GM12878 (cell line): ENCODE measurements around the gene PHLPP1. TPM values are rescaled to one million over a fixed set of nuclear protein-coding genes. Genes with fewer than 3 reads are reported as not detected.

Experiments used
- ATAC-seq: fragments of 200-7000 bp; cut with Tn5 transposase; 3 replicates; pipeline ENCODE4 v1.9.1; 2020; ENCODE audit warnings: mild to moderate bottlenecking, moderate library complexity
- BruUV-seq: library from RNA; stranded (reverse); fragments of 400-500 nt; replicated peaks from 2 replicates; lab custom pipeline; 2021; lab: Mats Ljungman, UMichigan
- CTCF ChIA-PET: fragments of 300-600 bp; sonication (Branson Sonifier 250); formaldehyde crosslinking; extraction: SDS; loops from one replicate; lab custom pipeline; 2021; ENCODE audit warnings: inconsistent platforms; lab: Yijun Ruan, JAX
- POLR2A ChIA-PET: fragments of 350-600 bp; formaldehyde crosslinking; extraction: SDS; loops from one replicate; lab custom pipeline; 2021; ENCODE audit warnings: inconsistent platforms; lab: Charles Lee
- RAD21 ChIA-PET: fragments of 300-600 bp; sonication (Branson Sonifier 250); formaldehyde crosslinking; loops from one replicate; lab custom pipeline; 2023; ENCODE audit warnings: antibody characterized with exemption; ENCODE audit not compliant: unreplicated experiment; lab: Charles Lee
- SMC1A ChIA-PET: fragments of 300-600 bp; sonication (Branson Sonifier 250); formaldehyde crosslinking; loops from one replicate; lab custom pipeline; 2023; ENCODE audit not compliant: unreplicated experiment, uncharacterized antibody; lab: Charles Lee
- DNase-seq: peaks from one replicate; pipeline ENCODE4 v3.0.0-alpha.2; 2011; ENCODE audit warnings: low read depth, low spot score
- FAIRE-seq: peaks from 3 replicates; lab custom pipeline; 2011; peaks lifted over from hg19 to GRCh38; lab: Jason Lieb, UNC
- H2AFZ ChIP-seq: 2 replicates; pipeline ENCODE4 v1.6.0; 2011; ENCODE audit warnings: low read depth, low read length, control low read depth; ENCODE audit not compliant: control insufficient read depth
- H3K27ac ChIP-seq: 2 replicates; pipeline ENCODE4 v1.5.1; 2011; ENCODE audit warnings: control low read depth; ENCODE audit not compliant: control insufficient read depth, insufficient read depth
- H3K27me3 ChIP-seq, 2 experiments: replicated peaks in 1 of 2; 2 replicates each; pipeline versions ENCODE4 v1.6.0 to v1.6.1; 2011; ENCODE audit warnings: low read length in 1 of 2; ENCODE audit not compliant: control insufficient read depth in 2 of 2, insufficient read depth in 2 of 2
- H3K36me3 ChIP-seq, 2 experiments: 2 replicates each; pipeline ENCODE4 v1.5.1; 2011; ENCODE audit warnings: low read length in 1 of 2; ENCODE audit not compliant: control insufficient read depth in 2 of 2, insufficient read depth in 2 of 2
- H3K4me1 ChIP-seq: 2 replicates; pipeline ENCODE4 v1.6.1; 2011; ENCODE audit warnings: mild to moderate bottlenecking, low read length, moderate library complexity, mixed read lengths; ENCODE audit not compliant: control insufficient read depth, insufficient read depth
- H3K4me2 ChIP-seq: 2 replicates; pipeline ENCODE4 v1.6.0; 2011; ENCODE audit warnings: control low read depth; ENCODE audit not compliant: control insufficient read depth, insufficient read depth
- H3K4me3 ChIP-seq: fragments of 200-600 bp; sonication (generic); 2 replicates; pipeline ENCODE4 v1.5.1; 2016
- H3K79me2 ChIP-seq: 2 replicates; pipeline ENCODE4 v1.6.0; 2011; ENCODE audit warnings: low read length; ENCODE audit not compliant: control insufficient read depth, insufficient read depth
- H3K9ac ChIP-seq: 2 replicates; pipeline ENCODE4 v1.8.0; 2011; ENCODE audit warnings: low read length, control low read depth, mixed read lengths; ENCODE audit not compliant: control insufficient read depth, insufficient read depth
- H3K9me3 ChIP-seq: replicated peaks from 3 replicates; pipeline ENCODE4 v1.5.1; 2011; ENCODE audit warnings: mild to moderate bottlenecking, low read length; ENCODE audit not compliant: control insufficient read depth, insufficient read depth
- H4K20me1 ChIP-seq: 2 replicates; pipeline ENCODE4 v1.6.0; 2011; ENCODE audit not compliant: control insufficient read depth, insufficient read depth
- CHD4 ChIP-seq: fragments of 200-600 bp; sonication (generic); IDR thresholded peaks from 2 replicates; pipeline ENCODE4 v1.6.1; 2016; ENCODE audit warnings: mild to moderate bottlenecking
- DPF2 ChIP-seq: fragments of 450-650 bp; IDR thresholded peaks from 2 replicates; pipeline ENCODE4 v1.6.1; 2017; ENCODE audit warnings: mild to moderate bottlenecking
- EP300 ChIP-seq, 2 experiments: fragments of 150-350 bp in 1 of 2; IDR thresholded peaks; 2 replicates each; pipeline ENCODE4 v1.6.1; 2011 to 2012; ENCODE audit warnings: low read depth in 2 of 2, low read length in 2 of 2, borderline replicate concordance in 1 of 2, improper control_type of control experiment in 1 of 2, inconsistent platforms in 1 of 2; ENCODE audit not compliant: control insufficient read depth in 1 of 2
- EZH2 ChIP-seq: IDR thresholded peaks from 2 replicates; pipeline ENCODE4 v1.6.1; 2012; ENCODE audit warnings: low read depth, mild to moderate bottlenecking, control low read depth, inconsistent platforms, low read length, borderline replicate concordance; ENCODE audit not compliant: control insufficient read depth
- NR2C1 ChIP-seq: fragments of 450-650 bp; IDR thresholded peaks from 2 replicates; pipeline ENCODE4 v1.6.1; 2017; ENCODE audit warnings: antibody characterized with exemption, mild to moderate bottlenecking, moderate library complexity
- PKNOX1 ChIP-seq: fragments of 450-650 bp; IDR thresholded peaks from 2 replicates; pipeline ENCODE4 v1.6.1; 2016; ENCODE audit warnings: mild to moderate bottlenecking
- POLR2A ChIP-seq: IDR thresholded peaks from 2 replicates; pipeline ENCODE4 v1.6.1; 2011; ENCODE audit warnings: low read depth, mild to moderate bottlenecking, low read length
- POLR2AphosphoS5 ChIP-seq: IDR thresholded peaks from 2 replicates; pipeline ENCODE4 v1.6.1; 2011; ENCODE audit warnings: mild to moderate bottlenecking, low read length, inconsistent platforms
- RB1 ChIP-seq: fragments of 450-650 bp; formaldehyde crosslinking; IDR thresholded peaks from 2 replicates; pipeline ENCODE4 v1.6.1; 2017; ENCODE audit warnings: mild to moderate bottlenecking, borderline replicate concordance
- SKIL ChIP-seq: fragments of 450-650 bp; IDR thresholded peaks from 2 replicates; pipeline ENCODE4 v1.6.1; 2017; ENCODE audit warnings: mild to moderate bottlenecking, low read depth, inconsistent platforms; ENCODE audit not compliant: poor library complexity, severe bottlenecking
- STAT3 ChIP-seq: IDR thresholded peaks from 2 replicates; pipeline ENCODE4 v1.6.1; 2011; ENCODE audit warnings: low read depth, low read length, improper control_type of control experiment
- SUPT20H ChIP-seq: IDR thresholded peaks from 2 replicates; pipeline ENCODE4 v1.6.1; 2011; ENCODE audit warnings: low read depth, mild to moderate bottlenecking, low read length, moderate library complexity, borderline replicate concordance; ENCODE audit not compliant: control insufficient read depth
- TAF1 ChIP-seq: IDR thresholded peaks from 2 replicates; pipeline ENCODE4 v1.6.1; 2011; ENCODE audit warnings: mild to moderate bottlenecking, low read depth, low read length, borderline replicate concordance
- ZNF24 ChIP-seq: fragments of 450-650 bp; IDR thresholded peaks from 2 replicates; pipeline ENCODE4 v1.6.1; 2017; ENCODE audit warnings: antibody characterized with exemption, mild to moderate bottlenecking
- WGBS: methylation state at CpG from one replicate; pipeline ENCODE4 v1.1.6; 2016; ENCODE audit warnings: low lambda C conversion rate; ENCODE audit not compliant: insufficient replicate concordance, insufficient coverage; ENCODE audit errors: missing lambda C conversion rate; 5-methylcytosine and 5-hydroxymethylcytosine counted together
- in situ Hi-C: fragments of 300-500 bp; cut with MboI; formaldehyde crosslinking; loops from 9 replicates; pipeline ENCODE4 v1.14.3; 2018; ENCODE audit warnings: mixed read lengths
- intact Hi-C: fragments of 100-400 bp; cut with micrococcal nuclease; formaldehyde crosslinking; loops from one replicate; pipeline ENCODE4 v1.14.2; 2022; ENCODE audit not compliant: unreplicated experiment
- polyA plus RNA-seq, 11 experiments: library from polyadenylated mRNA; depleted of rRNA in 4 of 11; unstranded in 6 of 11; stranded (reverse) in 5 of 11; fragments of >200 nt; fragmentation: Nextera tagmentation in 4 of 11; fragmentation: Illumina TruSeq in 1 of 11; extraction: Ambion mirVana in 4 of 11; extraction: Trizol in 1 of 11; gene quantifications; 1 replicate in 1 of 11; 2 replicates in 10 of 11; pipeline versions ENCODE4 v1.2.1 to v1.2.3, GENCODE V29; 2011 to 2016; ENCODE audit warnings: inconsistent platforms in 2 of 11, missing spikeins in 2 of 11, low read depth in 1 of 11
- total RNA-seq, 4 experiments: library from RNA; depleted of rRNA in 3 of 4; stranded (reverse); fragments of >200 nt in 3 of 4; fragmentation: Illumina TruSeq in 1 of 4; extraction: Trizol in 1 of 4; gene quantifications; 2 replicates each; pipeline versions ENCODE4 v1.2.1 to v1.2.3, GENCODE V29; 2013 to 2021

The PHLPP1 gene
- total and polyA plus RNA-seq, 10 of the 15 experiments (the other 5 are each of a cell fraction or from before 2014, with no cell fraction given), result 0.42 to 7.0 (median 1.9) TPM

- TF ChIP-seq CHD4, result no peak
- TF ChIP-seq, all 136 proteins: peak for 0
Measured at GRCh38 chr18:62979900-62980299, 264.6 kb downstream of the PHLPP1 start (continued).

GRCh38 chr18:62981566-62981965 is 266.2 kb downstream of the PHLPP1 start:
- ChIA-PET CTCF (interaction anchor here (0.6 to 6.4 kb wide), 20 partner anchors 14 to 794 kb away, joined by 3 to 66 read pairs (median 7); partner anchors contain the start of gene PHLPP1), POLR2A (interaction anchor here (0.8 kb wide), 1 partner anchor 267 kb away, joined by 3 read pairs; the partner anchor contains the start of gene PHLPP1), SMC1A (interaction anchor here (0.9 to 3.4 kb wide), 10 partner anchors 23 to 457 kb away, joined by 3 to 22 read pairs (median 6); partner anchors contain the start of gene PHLPP1), RAD21 (interaction anchor here (0.5 to 2.6 kb wide), 5 partner anchors 267 to 444 kb away, joined by 3 to 23 read pairs (median 5); partner anchors contain the start of gene PHLPP1)
- H4K20me1 ChIP-seq, result no peaks in the 10 kb centered on the region
- H3K9ac ChIP-seq, result no peak overlapping the region
- intact Hi-C loops, result loop anchor here (5.0 to 10.0 kb wide), 2 partner anchors 554 to 797 kb away; partner anchors contain the start of genes PIGN and RELCH
- H3K4me3 ChIP-seq, result no peak overlapping the region
- no peaks in the 10 kb centered on the region for H3K4me1 ChIP-seq
- no peak for TF ChIP-seq EP300 (IDR thresholded peaks at IDR 0.05; ENCODE audit: borderline replicate concordance in 1 of 2, control insufficient read depth in 1 of 2, low read depth in 2 of 2, low read length in 2 of 2)
- TF ChIP-seq DPF2, result no peak
- no peak for TF ChIP-seq PKNOX1
- TF ChIP-seq ZNF24, result no peak
- TF ChIP-seq POLR2A, result no peak
- TF ChIP-seq SKIL, result no peak
- TF ChIP-seq STAT3, result no peak
- TF ChIP-seq SUPT20H, result no peak
- no peak for TF ChIP-seq RB1
- no peak for TF ChIP-seq TAF1
- TF ChIP-seq POLR2AphosphoS5, result no peak
- TF ChIP-seq NR2C1, result no peak
- no peak for TF ChIP-seq EZH2
- no peak overlapping the region for H3K4me2 ChIP-seq
- H2AFZ ChIP-seq, result no peak overlapping the region
- H3K36me3 ChIP-seq, result peaks cover 0 to 7% of the 10 kb centered on the region in 2 experiments; a peak in 2 of 4 replicates
- H3K27me3 ChIP-seq, result no peaks in the 10 kb centered on the region
- no peaks in the 10 kb centered on the region for H3K9me3 ChIP-seq
- in situ Hi-C loops, result loop anchor here (5.0 kb wide), 1 partner anchor 269 kb away; no protein-coding TSS in a partner anchor
- FAIRE-seq (no peak), DNase-seq (no peak), ATAC-seq (no peak)
- WGBS, result 81% methylated on average over 11 of the region's 11 CpGs
- no TSS peak for BruUV-seq
- H3K79me2 ChIP-seq, result no peaks in the 10 kb centered on the region
- no peak overlapping the region for H3K27ac ChIP-seq
